ENCODE results near the gene CEP120. TPM values are rescaled to one million over a fixed set of nuclear protein-coding genes. Genes with fewer than 3 reads are reported as not detected.
"Not testable (repeated sequence)": the region's sequence is repeated elsewhere in the genome, so short reads cannot be mapped to it uniquely, and the experiment has no call there.

CEP120 gene
- total RNA-seq, 1 experiment from 2014 or later = 27.1 TPM

GRCh38 chr5:123340928-123341327 lies 82.3 kb downstream of the CEP120 start:
- Mint-ChIP-seq H3K4me1 (ENCODE audit: low read depth, unreplicated experiment) (no peaks in the 10 kb centered on the region), H3K27me3 (ENCODE audit: unreplicated experiment) (no peaks in the 10 kb centered on the region), H3K4me3 (ENCODE audit: low read depth, unreplicated experiment) (no peak overlapping the region), H3K36me3 (ENCODE audit: insufficient read depth, unreplicated experiment) (no peaks in the 10 kb centered on the region), H3K9me3 (ENCODE audit: low read depth, unreplicated experiment) (no peaks in the 10 kb centered on the region), H3K27ac (ENCODE audit: unreplicated experiment) (no peak overlapping the region)
- BruUV-seq (replicated peaks) = no TSS peak
- intact Hi-C loops (cut with micrococcal nuclease; ENCODE audit: unreplicated experiment) = no loop called here
- no peak for DNase-seq
- CTCF ChIA-PET = no interaction called here
- TF ChIP-seq CTCF (IDR thresholded peaks at IDR 0.05; ENCODE audit: unreplicated experiment) = no peak

GRCh38 chr5:123308377-123308776 lies 114.8 kb downstream of the CEP120 start:
- H3K9me3 Mint-ChIP-seq (ENCODE audit: low read depth, unreplicated experiment); H3K4me1 Mint-ChIP-seq (ENCODE audit: low read depth, unreplicated experiment); H3K27ac Mint-ChIP-seq (ENCODE audit: unreplicated experiment); H3K4me3 Mint-ChIP-seq (ENCODE audit: low read depth, unreplicated experiment); intact Hi-C loops (cut with micrococcal nuclease; ENCODE audit: unreplicated experiment); BruUV-seq (replicated peaks); DNase-seq; H3K36me3 Mint-ChIP-seq (ENCODE audit: insufficient read depth, unreplicated experiment): not testable (repeated sequence)
- CTCF ChIA-PET = interaction anchor here (0.6 kb wide), 1 partner anchor 151 kb away, joined by 3 read pairs; no protein-coding TSS in a partner anchor
- H3K27me3 Mint-ChIP-seq (ENCODE audit: unreplicated experiment) = peaks cover 18% of the 10 kb centered on the region

- peaks cover 18% of the 10 kb centered on the region for H3K27me3 Mint-ChIP-seq (ENCODE audit: unreplicated experiment)
- H3K4me1 Mint-ChIP-seq (ENCODE audit: low read depth, unreplicated experiment) = no peaks in the 10 kb centered on the region
- no peak for DNase-seq
- CTCF ChIA-PET = no interaction called here
- no peak for TF ChIP-seq CTCF (IDR thresholded peaks at IDR 0.05; ENCODE audit: unreplicated experiment)
- BruUV-seq (replicated peaks) = no TSS peak
- no peaks in the 10 kb centered on the region for H3K36me3 Mint-ChIP-seq (ENCODE audit: insufficient read depth, unreplicated experiment)
- intact Hi-C loops (cut with micrococcal nuclease; ENCODE audit: unreplicated experiment) = no loop called here
- H3K4me3 Mint-ChIP-seq (ENCODE audit: low read depth, unreplicated experiment) = no peak overlapping the region
- H3K27ac Mint-ChIP-seq (ENCODE audit: unreplicated experiment) = no peak overlapping the region
- no peaks in the 10 kb centered on the region for H3K9me3 Mint-ChIP-seq (ENCODE audit: low read depth, unreplicated experiment)
Observed at GRCh38 chr5:123305751-123306150, 117.5 kb downstream of the CEP120 start.

- CTCF ChIA-PET = no interaction called here
Observed at GRCh38 chr5:123304777-123305316, 118.4 kb downstream of the CEP120 start.

More at GRCh38 chr5:123304777-123305316, 118.4 kb downstream of the CEP120 start:
- Mint-ChIP-seq H3K27me3 (ENCODE audit: unreplicated experiment) (peaks cover 18% of the 10 kb centered on the region), H3K4me3 (ENCODE audit: low read depth, unreplicated experiment) (no peak overlapping the region), H3K4me1 (ENCODE audit: low read depth, unreplicated experiment) (no peaks in the 10 kb centered on the region), H3K27ac (ENCODE audit: unreplicated experiment) (no peak overlapping the region), H3K36me3 (ENCODE audit: insufficient read depth, unreplicated experiment) (no peaks in the 10 kb centered on the region), H3K9me3 (ENCODE audit: low read depth, unreplicated experiment) (no peaks in the 10 kb centered on the region)
- DNase-seq = no peak
- BruUV-seq (replicated peaks) = no TSS peak
- intact Hi-C loops (cut with micrococcal nuclease; ENCODE audit: unreplicated experiment) = no loop called here
- TF ChIP-seq CTCF (IDR thresholded peaks at IDR 0.05; ENCODE audit: unreplicated experiment) = no peak
